GM20431 (cell line): ENCODE results near the gene KRT80.

ENCODE experiments used
- in situ Hi-C: fragments of 300-500 bp; cut with MseI, MboI; formaldehyde crosslinking; loops from one replicate; pipeline ENCODE4 v1.15.0; 2020; ENCODE audit warnings: low sequenced_read_pairs; ENCODE audit not compliant: unreplicated experiment

Gene KRT80

DNA sequence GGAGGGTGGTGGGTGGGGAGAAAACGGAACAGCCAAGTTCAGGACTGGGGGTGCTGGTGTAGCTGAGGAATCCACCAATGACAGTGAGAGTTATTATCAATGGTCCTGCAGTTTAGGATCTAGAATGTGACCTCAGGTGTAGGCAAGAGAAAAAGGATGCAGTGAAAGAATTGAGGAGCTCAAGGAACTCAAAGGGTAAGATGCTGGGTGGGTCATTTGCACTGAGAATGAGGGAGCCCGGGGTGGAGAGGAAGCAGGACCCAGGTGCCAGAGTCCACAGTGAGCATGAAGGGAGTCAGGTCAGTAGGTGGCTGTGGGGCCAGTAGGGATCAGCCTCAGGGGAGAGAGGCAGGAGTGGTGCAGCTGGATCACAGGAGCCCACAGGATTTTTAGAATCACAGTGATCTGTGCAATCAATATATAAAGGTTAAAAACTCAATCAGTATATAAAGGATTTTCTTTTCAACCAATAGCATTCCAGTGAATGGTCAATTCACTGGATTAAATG lies 38.1 kb upstream of the KRT80 start:
- in situ Hi-C loops = no loop called here

DNA sequence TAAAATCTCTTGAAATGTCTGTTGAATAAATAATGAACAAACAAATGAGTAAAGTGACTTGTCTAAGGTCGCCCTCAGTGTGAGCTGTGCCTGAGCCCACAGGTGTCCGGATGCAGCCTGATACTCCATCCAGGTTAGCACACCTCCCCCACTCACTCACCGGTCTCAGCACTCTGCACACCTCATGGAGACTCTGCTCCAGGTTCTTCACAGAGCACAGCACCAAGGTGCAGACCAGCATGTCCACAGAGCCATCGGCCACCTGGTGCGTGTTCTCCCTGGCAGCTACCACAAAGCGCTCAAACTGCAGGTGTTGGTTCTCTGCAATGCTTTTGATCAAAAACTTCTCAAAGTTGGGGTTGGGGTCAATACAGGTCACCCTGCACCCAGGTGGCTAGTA lies 37.1 kb upstream of the KRT80 start:
- in situ Hi-C loops = no loop called here

DNA sequence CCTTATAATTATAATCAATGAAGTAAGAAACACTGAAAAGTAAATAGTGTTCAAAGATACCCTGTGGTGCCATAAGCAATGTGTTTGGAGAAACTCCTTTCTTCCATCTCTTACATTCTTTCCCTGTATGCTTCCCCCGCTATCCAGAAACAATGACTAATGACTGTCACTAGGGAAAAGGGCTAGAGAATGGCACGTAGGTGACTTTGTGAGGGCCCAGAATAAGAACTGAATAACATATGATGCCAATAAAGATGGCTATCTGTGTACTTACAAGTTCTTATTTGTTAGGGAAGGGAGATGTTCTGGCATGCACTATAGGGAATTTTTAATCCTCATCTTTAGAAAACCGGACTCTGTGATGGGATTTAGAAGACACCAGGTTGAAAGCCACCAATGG lies 36.6 kb upstream of the KRT80 start:
- in situ Hi-C loops = no loop called here

DNA sequence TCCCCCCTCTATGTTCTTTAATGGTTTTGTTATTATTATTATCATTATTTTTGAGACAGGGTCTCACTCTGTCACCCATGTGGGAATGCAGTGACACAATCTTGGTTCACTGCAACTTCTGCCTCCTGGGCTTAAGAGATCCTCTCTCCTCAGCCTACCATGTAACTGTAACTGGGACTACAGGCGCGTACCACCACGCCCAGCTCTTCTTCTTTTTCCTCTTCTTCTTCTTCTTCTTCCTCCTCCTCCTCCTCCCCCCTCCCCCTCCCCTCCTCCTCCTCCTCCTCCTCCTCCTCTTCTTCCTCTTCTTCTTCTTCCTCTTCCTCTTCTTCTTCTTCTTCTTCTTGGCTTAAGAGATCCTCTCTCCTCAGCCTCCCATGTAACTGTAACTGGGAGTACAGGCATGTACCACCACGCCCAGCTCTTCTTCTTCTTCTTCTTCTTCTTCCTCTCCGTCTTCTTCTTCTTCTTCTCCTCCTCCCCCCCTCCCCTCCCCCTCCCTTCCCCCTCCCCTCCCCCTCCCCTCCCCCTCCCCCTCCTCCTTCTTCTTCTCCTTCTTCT lies 35.9 kb upstream of the KRT80 start:
- in situ Hi-C loops = no loop called here

DNA sequence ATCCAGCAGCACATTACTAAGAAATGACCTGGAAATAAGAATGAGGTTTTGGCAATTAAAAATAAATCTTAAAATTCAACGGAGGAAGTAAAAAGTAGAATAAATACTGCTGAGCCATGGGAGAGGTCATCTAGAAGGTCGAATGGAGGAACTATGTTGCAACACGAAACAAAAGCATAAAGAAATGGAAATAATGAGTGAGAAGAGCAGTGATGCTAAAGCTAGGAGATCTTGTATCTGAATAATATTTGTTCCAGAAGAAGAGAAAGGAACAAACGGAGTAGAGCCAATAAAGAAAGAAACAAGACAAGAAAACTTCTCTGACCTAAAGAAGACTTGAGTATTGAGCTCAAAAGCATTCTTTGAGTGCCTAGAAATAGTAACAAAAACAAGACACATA lies 34.6 kb upstream of the KRT80 start:
- in situ Hi-C loops = no loop called here

DNA sequence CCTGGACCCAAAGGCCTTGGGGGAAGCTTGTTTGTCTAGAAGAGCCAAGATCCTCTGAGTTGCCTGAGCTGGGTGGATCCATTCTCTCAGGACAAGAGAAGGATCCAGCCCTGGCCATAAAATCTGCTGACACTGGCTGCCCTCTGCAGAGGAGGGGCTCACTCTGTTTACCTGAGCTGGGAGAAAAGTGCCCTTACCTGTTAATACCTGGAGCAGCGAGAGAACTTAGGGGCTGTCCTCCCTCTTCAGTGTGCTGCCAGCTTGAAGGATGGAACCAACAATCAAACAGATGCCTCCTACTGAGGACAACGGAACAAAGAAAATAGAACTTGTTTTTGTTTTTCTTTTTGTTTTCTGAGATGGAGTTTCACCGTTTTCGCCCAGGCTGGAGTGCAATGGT lies 33.9 kb upstream of the KRT80 start:
- in situ Hi-C loops = no loop called here

DNA sequence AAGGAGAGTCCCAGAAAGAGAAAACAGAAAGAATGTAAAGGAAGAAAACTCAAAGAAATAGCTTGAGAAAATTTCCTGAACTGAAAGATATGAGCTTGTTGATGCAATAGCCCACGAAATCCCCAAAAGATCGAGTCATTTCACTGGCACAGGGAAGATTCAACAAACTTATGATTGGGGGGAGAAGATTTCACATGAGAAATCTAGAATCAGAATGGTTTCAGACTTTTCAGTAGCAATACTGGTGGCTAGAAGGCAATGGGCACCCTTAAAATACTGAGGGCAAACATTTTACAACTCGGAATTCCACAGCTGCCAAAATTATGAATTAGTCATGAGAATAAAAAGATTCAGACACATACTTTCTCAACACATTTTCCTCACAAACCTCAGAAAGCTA lies 32.3 kb upstream of the KRT80 start:
- in situ Hi-C loops = no loop called here

DNA sequence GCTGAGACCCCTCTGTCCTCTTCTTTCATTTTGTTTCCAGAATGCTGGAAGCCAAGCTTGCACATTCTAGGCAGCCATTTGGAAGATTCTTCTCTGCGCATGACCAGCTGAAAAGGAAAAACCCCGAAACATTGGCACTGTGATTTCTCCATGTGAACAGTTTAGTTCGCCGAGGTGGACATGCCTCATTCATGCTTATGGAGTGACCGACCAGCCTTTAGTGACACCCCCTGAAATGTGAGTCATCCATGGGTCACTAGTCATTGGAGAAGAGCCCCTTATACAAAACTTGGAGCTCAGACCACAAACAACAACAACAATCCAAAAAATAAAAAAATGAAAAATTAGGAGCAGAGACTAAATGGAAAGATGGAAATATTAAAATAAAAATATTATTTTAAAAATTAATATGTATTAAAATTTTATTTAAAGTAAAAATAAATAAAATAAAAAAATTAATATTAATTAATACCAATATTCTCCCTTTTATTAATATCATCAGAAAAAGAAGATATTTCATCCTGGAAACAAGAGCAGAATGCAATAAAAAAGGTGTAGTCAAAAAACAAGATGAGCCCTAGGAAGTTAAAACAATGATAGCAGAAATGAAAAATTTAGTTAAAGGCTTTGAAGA lies 31.7 kb upstream of the KRT80 start:
- in situ Hi-C loops = no loop called here

DNA sequence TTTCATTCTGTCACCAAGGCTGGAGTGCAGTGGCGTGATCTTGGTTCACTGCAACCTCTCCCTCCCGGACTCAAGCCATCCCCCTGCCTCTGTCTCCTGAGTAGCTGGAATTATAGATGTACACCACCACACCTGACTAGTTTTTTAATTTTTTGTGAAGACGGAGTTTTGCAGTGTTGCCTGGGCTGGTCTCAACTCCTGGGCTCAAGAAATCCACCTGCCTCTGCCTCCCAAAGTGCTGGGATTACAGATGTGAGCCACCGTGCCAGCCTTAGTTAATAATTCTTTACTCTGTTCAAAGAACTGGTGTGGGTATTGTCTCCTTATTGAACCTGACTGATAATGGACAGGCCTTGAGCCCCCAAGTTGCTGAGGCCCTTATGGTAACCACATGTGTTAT lies 30.9 kb upstream of the KRT80 start:
- in situ Hi-C loops = no loop called here

DNA sequence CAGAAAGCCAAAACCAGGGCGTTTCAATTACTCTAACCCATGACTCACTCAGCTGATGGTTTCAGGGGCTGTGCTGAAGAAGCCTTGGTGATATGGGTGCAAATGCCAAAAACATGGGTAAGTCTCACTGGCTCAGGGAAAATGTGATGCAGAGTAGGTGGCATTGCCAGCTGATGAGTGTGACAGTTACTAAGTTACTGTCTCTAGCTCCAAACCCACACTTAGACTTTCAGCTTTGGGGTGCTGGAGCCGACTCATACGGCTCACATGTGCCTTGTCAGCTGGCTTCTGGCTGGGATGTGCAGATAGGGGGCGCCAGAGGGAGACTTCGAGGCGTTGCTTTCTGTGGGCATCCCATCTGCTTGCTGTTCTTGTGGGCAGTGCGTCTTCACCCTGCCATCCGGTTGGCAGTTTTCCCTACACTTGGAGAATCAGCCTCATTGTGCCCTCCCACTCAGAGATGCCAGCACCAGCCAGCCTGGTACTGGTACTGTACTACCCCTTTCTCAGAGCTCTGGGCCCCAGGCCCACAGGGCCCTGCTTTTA lies 30.2 kb upstream of the KRT80 start:
- in situ Hi-C loops = no loop called here

DNA sequence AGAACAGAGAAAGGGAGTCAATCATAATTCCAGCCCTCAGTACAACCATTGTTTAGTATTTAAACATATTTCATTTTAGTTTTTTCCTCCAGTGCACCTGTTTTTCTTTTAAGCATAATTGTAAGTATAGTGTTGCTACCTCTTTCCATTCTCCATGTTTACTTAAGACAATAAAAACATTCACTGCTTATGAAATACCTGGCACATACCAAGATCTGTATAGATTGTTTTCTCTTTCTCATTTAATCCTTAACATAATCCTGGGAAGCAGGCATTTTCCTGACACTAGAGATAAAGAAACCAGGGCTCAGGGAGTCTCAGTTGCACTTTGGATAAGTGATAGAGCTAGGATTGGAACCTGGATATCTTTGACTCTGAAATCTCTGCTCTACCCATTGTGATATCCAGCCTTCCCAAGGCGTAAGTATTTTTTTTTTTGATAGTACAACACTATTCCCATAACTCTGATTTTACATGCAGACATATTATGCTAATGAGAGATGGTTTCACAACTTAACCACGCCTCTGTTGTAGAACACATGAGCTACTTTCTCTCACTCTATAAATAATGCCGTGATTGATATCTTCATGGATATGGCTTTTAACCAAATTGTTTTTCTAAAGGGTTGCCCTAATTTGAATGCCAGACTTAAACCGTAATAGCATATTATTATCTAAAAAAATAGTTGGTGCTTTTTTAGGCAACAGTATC lies 29.4 kb upstream of the KRT80 start:
- in situ Hi-C loops = no loop called here

DNA sequence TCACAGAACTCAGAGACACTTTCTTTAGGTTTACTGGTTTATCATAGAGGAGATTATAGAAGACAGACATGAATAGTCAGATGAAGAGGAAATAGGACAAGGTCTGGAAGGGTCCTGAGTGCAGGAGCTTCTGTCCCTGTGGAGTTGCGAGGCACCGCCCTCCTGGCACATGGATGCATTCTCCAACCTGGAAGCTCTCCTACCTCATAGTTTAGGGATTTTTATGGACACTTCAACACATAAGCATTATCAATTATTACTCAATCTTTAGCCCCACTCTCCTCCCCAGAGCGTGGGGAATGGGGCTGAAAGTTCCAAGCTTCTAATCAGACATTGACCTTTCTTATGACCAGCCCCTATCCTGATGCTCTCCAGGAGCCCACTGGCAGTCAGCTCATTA lies 28.7 kb upstream of the KRT80 start:
- in situ Hi-C loops = no loop called here

DNA sequence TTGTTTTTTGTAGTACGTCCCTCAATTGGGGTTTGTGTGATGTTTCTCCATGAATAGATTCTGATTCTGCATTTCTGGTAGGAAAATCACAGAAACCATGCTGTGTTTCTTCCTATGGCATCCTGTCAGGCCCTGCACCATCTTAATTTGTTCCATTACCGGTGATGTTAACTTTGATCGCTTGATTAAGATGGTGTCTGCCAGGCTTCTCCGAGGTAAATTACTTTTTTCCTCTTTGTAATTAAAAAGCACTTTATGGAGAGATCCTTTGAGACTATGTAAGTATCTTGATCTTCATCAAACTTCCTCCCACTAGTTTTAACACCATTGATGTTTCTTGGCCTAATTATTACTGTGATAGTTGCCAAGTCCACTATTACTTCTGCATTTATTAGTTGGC lies 26.2 kb upstream of the KRT80 start:
- in situ Hi-C loops = no loop called here

DNA sequence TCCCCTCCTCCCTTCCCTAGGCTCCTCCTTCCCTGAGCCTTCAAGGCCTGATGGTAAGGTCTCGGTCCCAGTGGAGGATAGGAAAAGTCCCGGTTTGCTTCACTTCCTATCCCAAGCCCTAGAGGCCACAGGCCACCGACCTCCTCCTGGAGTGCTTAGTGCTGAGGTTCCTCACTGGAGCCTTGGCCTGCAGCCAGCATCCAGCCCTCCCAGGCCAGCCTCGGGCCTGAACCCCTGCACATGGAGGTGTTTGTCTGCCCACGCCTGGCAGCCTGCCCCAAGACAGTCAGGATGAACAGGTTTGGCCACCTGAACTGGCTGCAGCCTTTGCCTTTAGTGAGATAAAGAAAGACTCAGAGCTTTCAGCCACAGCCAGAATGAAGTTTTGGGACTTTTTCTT lies 25.4 kb upstream of the KRT80 start:
- in situ Hi-C loops = no loop called here

DNA sequence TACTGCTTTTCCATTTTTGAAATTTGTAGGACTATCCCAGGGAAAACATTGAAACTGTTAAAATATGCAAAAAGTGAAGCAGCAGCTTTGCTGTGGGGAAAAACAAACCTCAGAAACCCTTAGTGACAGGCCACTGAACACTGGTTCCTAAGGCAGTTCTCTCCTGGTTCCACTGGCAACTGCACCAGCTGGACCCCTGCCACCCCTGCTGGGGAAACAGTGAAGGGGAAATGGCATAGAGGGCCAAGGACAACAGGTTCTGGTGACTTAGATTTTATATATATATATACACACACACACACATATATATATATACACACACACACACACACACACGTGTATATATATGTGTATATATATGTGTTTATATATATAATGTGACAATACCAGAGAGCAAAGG lies 25.0 kb upstream of the KRT80 start:
- in situ Hi-C loops = no loop called here

DNA sequence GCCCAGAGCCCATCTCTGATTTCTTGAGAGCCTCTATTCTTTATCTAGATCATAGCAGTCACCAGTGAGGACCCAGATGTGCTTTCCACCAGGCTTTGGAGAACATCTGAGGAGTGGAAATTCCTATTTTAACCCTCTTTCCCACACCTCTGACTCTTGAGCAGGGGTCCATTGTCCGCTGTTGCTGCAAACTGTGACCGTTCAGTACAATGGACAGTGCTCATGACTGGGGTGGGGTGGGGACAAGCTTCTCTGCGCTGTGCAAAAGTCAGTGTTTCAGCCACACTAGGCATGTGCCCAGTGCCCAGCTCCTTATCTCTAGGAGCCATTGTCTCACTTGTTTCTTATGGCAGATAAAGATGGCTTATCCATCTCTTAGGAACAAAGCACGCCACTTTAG lies 24.3 kb upstream of the KRT80 start:
- in situ Hi-C loops = no loop called here

DNA sequence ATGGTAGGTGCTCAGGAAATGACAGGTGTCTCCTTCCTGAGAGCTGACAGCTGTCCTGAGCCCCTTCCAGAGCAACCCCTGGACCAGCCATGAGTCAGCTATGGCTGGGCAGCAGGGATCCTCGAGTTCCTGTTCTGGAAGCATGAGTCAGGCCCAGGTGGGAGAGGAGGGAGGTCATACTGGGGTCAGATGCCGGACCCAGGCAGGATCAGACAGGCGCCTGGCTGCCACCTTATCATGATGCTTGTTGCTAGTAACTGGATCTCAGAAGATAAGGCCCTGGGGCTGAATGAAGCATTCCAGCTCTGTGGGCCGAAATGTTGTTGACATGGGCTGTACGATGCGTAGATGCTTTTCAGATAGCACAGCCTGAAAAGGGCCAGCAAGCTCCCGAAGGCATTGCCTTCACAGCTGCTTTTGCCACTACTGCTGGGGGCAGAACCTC lies 23.8 kb upstream of the KRT80 start:
- in situ Hi-C loops = no loop called here

DNA sequence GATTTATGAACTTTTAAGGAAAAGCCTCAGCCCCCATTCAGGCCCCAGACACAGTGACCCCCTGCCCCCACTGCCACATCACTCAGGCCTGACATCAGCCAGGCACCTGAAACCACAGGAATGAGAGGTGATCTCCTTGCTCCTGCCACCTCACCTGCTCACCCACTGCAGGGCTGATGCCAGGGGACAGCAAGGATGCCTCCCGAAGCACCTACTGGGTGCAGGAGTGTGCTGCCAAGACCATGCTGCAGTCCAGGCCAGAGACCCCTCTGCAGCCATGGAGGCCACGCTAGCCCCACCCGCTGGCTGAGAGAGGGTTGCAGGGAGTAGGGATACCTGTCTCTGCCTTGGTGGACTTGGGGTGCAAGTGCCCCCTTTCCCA lies 22.6 kb upstream of the KRT80 start:
- in situ Hi-C loops = no loop called here

DNA sequence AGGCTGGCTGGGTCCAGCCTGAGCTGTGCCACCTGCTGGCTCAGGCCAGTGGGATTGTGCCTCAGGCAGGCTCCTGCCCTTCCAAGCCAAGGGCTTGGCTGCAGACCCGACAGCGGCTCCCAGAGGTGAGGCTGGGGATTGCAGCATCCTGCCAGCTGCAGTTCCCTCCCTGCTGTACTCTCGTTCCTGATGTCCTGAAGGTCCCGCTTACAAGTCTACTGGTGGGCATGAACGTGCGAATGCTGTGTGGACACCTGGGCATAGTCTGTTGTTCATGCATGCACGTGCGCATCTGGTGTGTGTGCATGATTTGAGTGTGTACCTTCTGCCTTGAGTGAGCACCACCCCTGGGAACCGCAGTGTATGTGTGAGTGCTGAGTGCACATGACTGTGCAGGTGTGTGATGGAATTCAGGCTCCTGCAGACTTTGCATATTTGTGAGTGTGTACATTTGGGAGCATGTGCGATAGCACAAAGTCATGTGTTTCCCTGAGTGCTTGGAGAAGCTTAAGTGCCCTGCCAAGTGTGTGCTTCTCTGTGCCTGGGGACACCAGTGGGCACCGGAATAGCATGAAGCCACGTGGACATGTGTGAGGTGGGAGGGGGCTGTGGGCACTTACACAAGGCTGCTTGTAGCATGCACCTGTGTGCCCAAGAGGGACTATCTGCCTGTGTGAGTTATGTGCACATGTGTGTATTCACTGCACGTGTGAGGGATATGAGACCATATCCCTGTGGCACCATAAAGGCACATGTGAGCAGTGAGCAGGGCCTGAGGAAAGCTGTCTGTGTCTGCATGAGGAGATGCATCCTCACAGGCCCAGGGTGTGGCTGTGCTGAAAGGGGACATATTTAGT lies 22.0 kb upstream of the KRT80 start:
- in situ Hi-C loops = no loop called here
